ENCODE data around the gene DNAAF8.

DNAAF8 gene

GRCh38 chr16:4734063-4734729 lies at the start of gene DNAAF8, which contains the start of gene ANKS3:
TSS of gene DNAAF8 (plus strand) at chr16:4734537. CDS start at chr16:4736515, 1,978 bp downstream.
TSS of gene ANKS3 (minus strand) at chr16:4734271. CDS start at chr16:4730149, 4,122 bp downstream.
- peak within 1 kb of the TSS; percentile 81 for H3K9ac ChIP-seq (ENCODE audit: low read length)
- H3F3A ChIP-seq (ENCODE audit: insufficient read depth, low read length), result peaks cover 4% of the 10 kb centered on the region
- H3K4me2 ChIP-seq (ENCODE audit: low read depth, low read length), result peak within 1 kb of the TSS; percentile 86
- no peaks in the 10 kb centered on the region for H3K27me3 ChIP-seq (replicated peaks; ENCODE audit: insufficient read depth, low read length)
- TF ChIP-seq EZH2phosphoT487 (IDR thresholded peaks at IDR 0.05; ENCODE audit: low read length) (no peak), CTCF (IDR thresholded peaks at IDR 0.05; ENCODE audit: low read length) (no peak), EZH2 (optimal IDR thresholded peaks at IDR 0.05; ENCODE audit: low read depth, low read length) (no peak)
- H3K27ac ChIP-seq (ENCODE audit: low read length), result peak within 1 kb of the TSS; percentile 63; the same call in 1 of the 2 replicates
- no peaks in the 10 kb centered on the region for H3K36me3 ChIP-seq (replicated peaks; ENCODE audit: insufficient read depth, low read length)
- H3K79me2 ChIP-seq (ENCODE audit: low read length), result peaks cover 6% of the 10 kb centered on the region
- H4K20me1 ChIP-seq (ENCODE audit: insufficient read depth, low read length), result no peaks in the 10 kb centered on the region
- peak within 1 kb of the TSS; percentile 87 for H3K4me3 ChIP-seq (ENCODE audit: low read length)
- H3K9me3 ChIP-seq (replicated peaks; ENCODE audit: insufficient read depth, low read length), result no peaks in the 10 kb centered on the region
- peak within 1 kb of the TSS; percentile 97 for H2AFZ ChIP-seq (ENCODE audit: low read length)
- no peaks in the 10 kb centered on the region for H3K9me2 ChIP-seq (replicated peaks; ENCODE audit: insufficient read depth, low read length)
- peaks cover 5% of the 10 kb centered on the region; the same call in 1 of the 2 replicates for H3K4me1 ChIP-seq (ENCODE audit: low read length)
- DNase-seq, result peak; percentile 88

GRCh38 chr16:4684763-4685162 lies 49.6 kb upstream of the DNAAF8 start:
- H3K4me2 ChIP-seq (ENCODE audit: low read depth, low read length), result no peak overlapping the region
- no peaks in the 10 kb centered on the region for H3K4me1 ChIP-seq (ENCODE audit: low read length)
- DNase-seq, result no peak
- no peaks in the 10 kb centered on the region for H3K27me3 ChIP-seq (replicated peaks; ENCODE audit: insufficient read depth, low read length)
- no peak overlapping the region for H2AFZ ChIP-seq (ENCODE audit: low read length)
- H3K4me3 ChIP-seq (ENCODE audit: low read length), result no peak overlapping the region
- no peak overlapping the region for H3K9ac ChIP-seq (ENCODE audit: low read length)
- H3K79me2 ChIP-seq (ENCODE audit: low read length), result no peaks in the 10 kb centered on the region
- H3F3A ChIP-seq (ENCODE audit: insufficient read depth, low read length), result no peaks in the 10 kb centered on the region
- no peak overlapping the region for H3K27ac ChIP-seq (ENCODE audit: low read length)
- TF ChIP-seq CTCF (IDR thresholded peaks at IDR 0.05; ENCODE audit: low read length), result no peak
- no peak for TF ChIP-seq EZH2 (optimal IDR thresholded peaks at IDR 0.05; ENCODE audit: low read depth, low read length)
- TF ChIP-seq EZH2phosphoT487 (IDR thresholded peaks at IDR 0.05; ENCODE audit: low read length), result no peak
- H3K36me3 ChIP-seq (replicated peaks; ENCODE audit: insufficient read depth, low read length), result no peaks in the 10 kb centered on the region
- no peaks in the 10 kb centered on the region for H3K9me3 ChIP-seq (replicated peaks; ENCODE audit: insufficient read depth, low read length)
- no peaks in the 10 kb centered on the region for H3K9me2 ChIP-seq (replicated peaks; ENCODE audit: insufficient read depth, low read length)
- H4K20me1 ChIP-seq (ENCODE audit: insufficient read depth, low read length), result no peaks in the 10 kb centered on the region

GRCh38 chr16:4685292-4685691 lies 49.0 kb upstream of the DNAAF8 start:
- no peak for DNase-seq
- Histone ChIP-seq H2AFZ (ENCODE audit: low read length) (no peak overlapping the region), H4K20me1 (ENCODE audit: insufficient read depth, low read length) (no peaks in the 10 kb centered on the region), H3K4me2 (ENCODE audit: low read depth, low read length) (no peak overlapping the region), H3K36me3 (replicated peaks; ENCODE audit: insufficient read depth, low read length) (no peaks in the 10 kb centered on the region), H3K79me2 (ENCODE audit: low read length) (no peaks in the 10 kb centered on the region), H3K4me1 (ENCODE audit: low read length) (no peaks in the 10 kb centered on the region), H3K27me3 (replicated peaks; ENCODE audit: insufficient read depth, low read length) (no peaks in the 10 kb centered on the region), H3K9ac (ENCODE audit: low read length) (no peak overlapping the region), H3K9me2 (replicated peaks; ENCODE audit: insufficient read depth, low read length) (no peaks in the 10 kb centered on the region), H3K4me3 (ENCODE audit: low read length) (no peak overlapping the region), H3K27ac (ENCODE audit: low read length) (no peak overlapping the region), H3K9me3 (replicated peaks; ENCODE audit: insufficient read depth, low read length) (no peaks in the 10 kb centered on the region), H3F3A (ENCODE audit: insufficient read depth, low read length) (no peaks in the 10 kb centered on the region)
- TF ChIP-seq EZH2phosphoT487 (IDR thresholded peaks at IDR 0.05; ENCODE audit: low read length) (no peak), EZH2 (optimal IDR thresholded peaks at IDR 0.05; ENCODE audit: low read depth, low read length) (no peak), CTCF (IDR thresholded peaks at IDR 0.05; ENCODE audit: low read length) (no peak)

Data from MM.1S (cell line).